GM08714 (cell line): ENCODE measurements around the gene PGC.

ENCODE experiments used
- H3K4me3 ChIP-seq: fragments of 200-500 bp; sonication (Bioruptor generic); 2 replicates; pipeline ENCODE4 v1.5.1; 2014; ENCODE audit warnings: mild to moderate bottlenecking, low read length, inconsistent platforms
- ZNF274 ChIP-seq: IDR thresholded peaks from 2 replicates; pipeline ENCODE4 v1.6.1; 2012; ENCODE audit warnings: mild to moderate bottlenecking, low read depth, low read length

The PGC gene

GRCh38 chr6:41780551-41781365, 33.6 kb upstream of the PGC start, which contains the start of gene PRICKLE4:
PRICKLE4 (plus strand) TSS chr6:41780782; CDS start chr6:41783474, 2,692 bp downstream.
- peak within 1 kb of the TSS; percentile 70 for H3K4me3 ChIP-seq
- TF ChIP-seq ZNF274: no peak

DNA sequence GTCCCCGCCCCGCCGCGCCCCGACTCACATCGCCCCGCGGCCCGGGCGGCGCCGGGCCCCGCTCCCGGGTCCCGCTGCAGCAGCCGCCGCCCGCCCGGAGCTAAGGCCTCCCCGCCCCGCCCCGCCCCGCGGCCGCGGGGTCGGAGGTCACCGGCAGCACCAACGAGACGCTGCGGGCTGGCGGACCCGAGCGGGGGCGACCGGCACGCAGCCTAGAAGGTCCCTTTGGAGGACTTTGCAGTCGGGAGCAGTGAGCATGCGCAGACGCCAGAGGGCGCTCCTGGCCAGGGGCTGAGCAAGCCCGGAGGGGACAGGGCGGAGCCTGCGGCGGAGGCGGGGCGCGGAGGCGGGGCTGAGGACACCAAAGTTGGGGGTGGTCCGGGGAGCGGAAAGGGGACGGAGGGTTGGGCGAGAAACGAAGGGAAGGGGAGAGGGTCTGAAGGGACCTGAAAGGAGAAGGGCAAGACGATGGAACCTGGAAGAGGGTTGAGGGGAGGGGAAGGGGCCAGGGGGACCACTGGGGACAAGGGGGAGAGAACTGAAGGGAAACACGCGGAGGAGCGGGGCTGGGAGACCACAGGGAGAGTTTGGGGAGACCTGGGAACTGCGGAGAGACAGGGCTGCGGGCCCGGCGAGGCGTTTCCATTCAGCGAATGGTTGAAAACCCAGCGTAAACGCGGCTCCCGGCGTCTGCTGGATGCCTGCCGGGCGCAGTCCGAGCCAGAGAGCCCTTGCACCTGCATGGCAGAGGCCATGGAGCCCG, 32.8 kb upstream of the PGC start, which contains the start of gene FRS3:
Gene FRS3 (minus strand): TSS at position 113 of the 763 bp plus-strand sequence. CDS start 2,913 bp downstream, outside the sequence.
- no peak for TF ChIP-seq ZNF274
- H3K4me3 ChIP-seq: peak within 1 kb of the TSS; percentile 70

DNA sequence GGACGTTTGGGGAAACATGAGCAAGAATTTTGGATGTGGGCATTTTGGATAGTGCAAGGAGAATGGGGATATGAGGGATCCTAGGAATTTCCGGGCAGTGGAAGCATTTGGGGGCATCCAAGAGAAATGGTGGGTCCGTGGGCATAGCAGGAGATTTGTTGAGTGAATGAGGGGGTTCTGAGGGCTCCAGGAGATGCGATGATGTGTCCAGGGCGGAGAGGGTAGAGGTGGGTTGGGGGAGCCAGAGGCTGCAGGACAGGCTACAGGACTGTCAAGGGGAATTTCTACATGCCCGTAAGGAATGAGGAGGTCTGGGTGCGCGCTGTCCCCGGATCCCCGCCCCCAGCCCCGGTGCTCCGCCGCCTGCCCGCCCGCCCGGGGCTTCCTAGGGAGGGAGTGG, 32.1 kb upstream of the PGC start:
- no peak for TF ChIP-seq ZNF274
- H3K4me3 ChIP-seq: peak overlapping the region; percentile 70

DNA sequence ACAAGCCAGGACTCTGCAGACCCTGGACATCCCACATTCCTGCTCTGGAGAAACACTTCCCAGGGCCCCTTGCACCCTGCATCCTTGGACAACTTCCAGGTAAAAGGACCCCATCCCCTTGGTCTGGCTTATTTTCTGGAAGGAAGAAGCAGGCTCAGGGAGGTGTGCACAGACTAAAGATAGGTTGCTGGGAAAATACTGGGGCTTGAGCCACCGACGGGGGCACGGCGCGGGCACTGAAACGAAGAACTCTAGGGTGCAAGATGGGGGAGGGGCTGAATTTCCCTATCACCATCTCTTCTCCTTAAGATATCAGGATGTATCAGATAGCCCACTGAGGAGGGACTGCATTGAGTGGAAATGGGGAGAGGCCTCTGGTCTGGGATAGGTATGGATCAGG, 31.7 kb upstream of the PGC start:
- TF ChIP-seq ZNF274: no peak
- peak overlapping the region; percentile 70; the same call in 1 of the 2 replicates for H3K4me3 ChIP-seq

GRCh38 chr6:41777551-41778285, 30.5 kb upstream of the PGC start:
- no peak overlapping the region for H3K4me3 ChIP-seq
- TF ChIP-seq ZNF274: no peak

GRCh38 chr6:41775293-41775882, 28.2 kb upstream of the PGC start:
- no peak overlapping the region for H3K4me3 ChIP-seq
- no peak for TF ChIP-seq ZNF274

GRCh38 chr6:41774841-41775240, 27.6 kb upstream of the PGC start:
- no peak for TF ChIP-seq ZNF274

DNA sequence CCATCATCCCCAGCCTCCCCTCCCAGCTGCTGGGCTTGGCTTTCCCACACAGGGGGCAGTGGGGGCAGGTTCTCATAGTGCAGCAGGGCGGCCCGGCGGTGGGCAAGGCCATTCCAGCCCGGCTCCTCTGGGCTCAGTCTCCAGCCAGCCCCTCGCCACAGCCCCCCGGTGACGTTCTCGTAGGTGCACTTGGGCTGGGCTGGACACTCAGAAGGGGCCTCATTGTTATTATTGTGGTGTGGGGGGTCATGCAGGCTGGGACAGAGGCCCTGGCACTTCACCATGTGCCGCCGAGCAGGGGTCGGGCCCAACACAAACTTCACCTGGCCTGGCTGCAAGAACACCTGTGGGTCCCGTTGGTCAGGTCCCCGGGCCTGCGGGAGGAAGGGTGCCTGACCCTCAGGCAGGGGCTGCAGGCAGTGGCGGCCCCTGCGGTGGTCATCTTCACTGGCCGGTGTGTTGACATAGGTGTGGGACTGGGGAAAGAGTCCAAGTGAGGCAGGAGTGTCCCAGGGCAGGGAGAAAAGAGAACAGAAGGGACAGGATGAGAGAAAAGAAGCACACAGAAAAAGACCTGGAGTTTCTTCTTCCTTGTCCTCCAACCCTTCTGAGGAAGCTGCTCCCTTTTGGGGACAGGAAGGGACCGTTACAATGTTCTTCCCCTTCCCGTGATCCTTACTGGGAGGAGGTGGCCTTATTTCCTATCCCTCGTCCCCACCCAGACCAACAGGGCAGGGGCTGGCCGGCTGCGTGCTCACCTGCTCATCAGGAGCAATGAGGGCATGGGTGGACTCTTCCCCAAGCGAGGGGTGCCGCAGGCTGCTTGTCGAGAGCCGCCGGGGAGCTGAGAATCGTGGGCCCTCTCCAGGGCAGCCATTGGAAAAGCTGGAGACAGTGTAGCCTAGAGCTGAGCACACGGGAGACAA, 24.1 kb upstream of the PGC start:
- TF ChIP-seq ZNF274: no peak
- H3K4me3 ChIP-seq: no peak overlapping the region

More at GRCh38 chr6:41774841-41775240, 27.6 kb upstream of the PGC start:
- H3K4me3 ChIP-seq: no peak overlapping the region

DNA sequence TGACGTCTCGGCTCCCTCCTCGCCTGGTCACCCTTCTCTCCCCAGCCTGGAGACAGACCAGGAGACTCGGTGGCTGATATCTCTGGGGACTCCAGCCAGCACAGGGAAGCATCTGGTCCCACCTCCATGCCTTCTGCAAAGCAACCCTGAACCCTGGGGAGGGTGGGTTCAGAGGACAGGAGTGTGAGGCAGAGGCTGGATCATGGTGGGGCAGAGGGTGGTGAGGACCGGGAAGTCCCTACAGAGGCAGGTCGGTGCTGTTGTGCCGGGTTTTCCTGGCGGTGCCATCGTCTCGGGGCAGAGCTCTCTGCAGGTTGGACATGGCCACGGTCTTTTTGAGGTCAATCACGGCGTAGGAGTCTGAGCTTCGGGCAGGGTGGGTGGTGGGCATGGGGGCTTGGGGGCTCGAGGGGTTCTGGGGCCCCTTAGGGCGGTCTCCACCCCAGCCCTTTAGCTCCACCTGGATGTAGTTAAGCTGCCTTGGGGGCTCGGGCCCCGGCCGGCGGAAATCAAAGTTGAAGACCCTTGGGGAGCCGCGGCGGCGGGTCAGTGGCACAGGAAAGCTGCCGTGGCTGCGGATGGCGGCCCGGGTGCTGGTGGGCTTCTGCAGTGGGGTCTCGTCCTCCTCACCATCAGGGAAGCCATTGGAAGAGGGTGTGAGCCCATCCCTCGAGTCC, 23.3 kb upstream of the PGC start:
- H3K4me3 ChIP-seq: no peak overlapping the region
- no peak for TF ChIP-seq ZNF274

DNA sequence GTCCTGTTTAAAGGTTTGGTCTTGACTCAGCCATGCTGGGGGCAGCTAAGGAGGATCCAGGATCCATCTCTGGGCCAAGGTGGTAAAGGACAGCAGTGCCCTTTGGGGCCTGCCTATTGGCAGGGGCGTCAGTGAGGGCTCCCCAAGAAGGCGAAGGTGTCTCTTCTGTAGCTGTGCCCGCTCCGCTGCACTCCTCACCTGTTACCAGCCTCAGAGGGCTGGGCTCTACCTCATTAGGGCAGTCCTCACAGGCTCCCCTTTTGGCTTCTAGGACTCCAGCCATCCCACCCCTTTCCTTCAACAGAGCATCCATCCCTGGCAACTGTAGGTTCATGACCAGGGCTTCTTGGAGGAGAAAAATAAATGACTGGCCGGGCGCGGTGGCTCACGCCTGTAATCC, 22.2 kb upstream of the PGC start:
- TF ChIP-seq ZNF274: no peak
- no peak overlapping the region for H3K4me3 ChIP-seq

- TF ChIP-seq ZNF274: no peak
- H3K4me3 ChIP-seq: no peak overlapping the region
These were observed 21.5 kb upstream of the PGC start for GRCh38 chr6:41768545-41769308.
